Stimulated activated naive CD8-positive, alpha-beta T cell treated with anti-CD3 and anti-CD28 coated beads, Interleukin-15, amount 100 ng/mL, for 72 hours (primary cell): ENCODE data around the gene BDKRB1.

ENCODE experiments used
- ATAC-seq: fragments of 150-1000 bp; cut with Tn5 transposase; 2 replicates; pipeline ENCODE4 v1.10.0; 2021; ENCODE audit warnings: mild to moderate bottlenecking, moderate library complexity
- DNase-seq, 2 donors: peaks; one replicate each; pipeline ENCODE4 v3.0.0; 2021 to 2022
- H3K27ac Mint-ChIP-seq, 2 donors: one replicate each; pipeline ENCODE4 v1.8.0; 2022; ENCODE audit warnings: mild to moderate bottlenecking in 2 of 2, mixed read lengths in 2 of 2, moderate library complexity in 2 of 2
- H3K27me3 Mint-ChIP-seq: one replicate; pipeline ENCODE4 v1.8.0; 2022; ENCODE audit warnings: mixed read lengths
- H3K4me1 Mint-ChIP-seq: one replicate; pipeline ENCODE4 v1.8.0; 2022; ENCODE audit warnings: mild to moderate bottlenecking, mixed read lengths
- H3K4me3 Mint-ChIP-seq, 2 donors: one replicate each; pipeline ENCODE4 v1.8.0; 2022; ENCODE audit warnings: mild to moderate bottlenecking in 2 of 2, mixed read lengths in 2 of 2, moderate library complexity in 1 of 2
- H3K9me3 Mint-ChIP-seq, 2 donors: one replicate each; pipeline ENCODE4 v1.8.0; 2022; ENCODE audit warnings: mixed read lengths in 2 of 2

Gene BDKRB1

GRCh38 chr14:96264200-96264553 is 8.2 kb downstream of the BDKRB1 start:
- peaks cover 14% of the 10 kb centered on the region for H3K27me3 Mint-ChIP-seq
- no peak overlapping the region for H3K27ac Mint-ChIP-seq
- H3K4me1 Mint-ChIP-seq: no peaks in the 10 kb centered on the region
- no peaks in the 10 kb centered on the region for H3K9me3 Mint-ChIP-seq
- no peak overlapping the region for H3K4me3 Mint-ChIP-seq
- ATAC-seq: no peak
- no peak for DNase-seq

- Mint-ChIP-seq H3K27me3 (peaks cover 14% of the 10 kb centered on the region), H3K4me1 (no peaks in the 10 kb centered on the region), H3K9me3 (no peaks in the 10 kb centered on the region), H3K4me3 (no peak overlapping the region), H3K27ac (peak overlapping the region in 1 of 2 donors; percentile 21)
- DNase-seq: no peak
- no peak for ATAC-seq
These were observed 8.8 kb downstream of the BDKRB1 start for GRCh38 chr14:96264853-96265252.

- ATAC-seq: no peak
- Mint-ChIP-seq H3K27me3 (peaks cover 10% of the 10 kb centered on the region), H3K27ac (no peak overlapping the region), H3K4me1 (no peaks in the 10 kb centered on the region), H3K9me3 (no peaks in the 10 kb centered on the region), H3K4me3 (no peak overlapping the region)
- DNase-seq: no peak
These were observed 9.5 kb downstream of the BDKRB1 start for GRCh38 chr14:96265383-96266095.

GRCh38 chr14:96267336-96267735 is 11.3 kb downstream of the BDKRB1 start:
- Mint-ChIP-seq H3K4me1 (no peaks in the 10 kb centered on the region), H3K27me3 (no peaks in the 10 kb centered on the region), H3K9me3 (peaks cover 0 to 10% of the 10 kb centered on the region in 2 donors), H3K4me3 (no peak overlapping the region), H3K27ac (no peak overlapping the region)
- DNase-seq: no peak
- ATAC-seq: no peak

- H3K4me3 Mint-ChIP-seq: no peak overlapping the region
- no peaks in the 10 kb centered on the region for H3K4me1 Mint-ChIP-seq
- peaks cover 0 to 10% of the 10 kb centered on the region in 2 donors for H3K9me3 Mint-ChIP-seq
- ATAC-seq (no peak), DNase-seq (no peak)
- H3K27me3 Mint-ChIP-seq: no peaks in the 10 kb centered on the region
- no peak overlapping the region for H3K27ac Mint-ChIP-seq
These were observed 11.9 kb downstream of the BDKRB1 start for GRCh38 chr14:96267916-96268315.

- no peaks in the 10 kb centered on the region for H3K4me1 Mint-ChIP-seq
- no peak overlapping the region for H3K4me3 Mint-ChIP-seq
- peaks cover 0 to 10% of the 10 kb centered on the region in 2 donors for H3K9me3 Mint-ChIP-seq
- H3K27me3 Mint-ChIP-seq: no peaks in the 10 kb centered on the region
- DNase-seq (no peak), ATAC-seq (no peak)
- H3K27ac Mint-ChIP-seq: no peak overlapping the region
These were observed 12.7 kb downstream of the BDKRB1 start for GRCh38 chr14:96268431-96269358.

- H3K27ac Mint-ChIP-seq: peak overlapping the region in 1 of 2 donors; percentile 44
- peaks cover 0 to 10% of the 10 kb centered on the region in 2 donors for H3K9me3 Mint-ChIP-seq
- no peaks in the 10 kb centered on the region for H3K4me1 Mint-ChIP-seq
- DNase-seq (no peak), ATAC-seq (no peak)
- no peak overlapping the region for H3K4me3 Mint-ChIP-seq
- no peaks in the 10 kb centered on the region for H3K27me3 Mint-ChIP-seq
These were observed 13.3 kb downstream of the BDKRB1 start for GRCh38 chr14:96269359-96269710.

GRCh38 chr14:96270565-96271420 is 14.8 kb downstream of the BDKRB1 start:
- no peak overlapping the region for H3K4me3 Mint-ChIP-seq
- no peaks in the 10 kb centered on the region for H3K27me3 Mint-ChIP-seq
- DNase-seq: no peak
- no peak overlapping the region for H3K27ac Mint-ChIP-seq
- H3K9me3 Mint-ChIP-seq: peaks cover 0 to 10% of the 10 kb centered on the region in 2 donors
- no peak for ATAC-seq
- H3K4me1 Mint-ChIP-seq: peaks cover 4% of the 10 kb centered on the region

- H3K4me1 Mint-ChIP-seq: peaks cover 4% of the 10 kb centered on the region
- H3K27me3 Mint-ChIP-seq: no peaks in the 10 kb centered on the region
- H3K27ac Mint-ChIP-seq: no peak overlapping the region
- DNase-seq (no peak), ATAC-seq (no peak)
- no peak overlapping the region for H3K4me3 Mint-ChIP-seq
- peaks cover 0 to 10% of the 10 kb centered on the region in 2 donors for H3K9me3 Mint-ChIP-seq
These were observed 15.4 kb downstream of the BDKRB1 start for GRCh38 chr14:96271421-96271762.

- Mint-ChIP-seq H3K27ac (no peak overlapping the region), H3K4me1 (peaks cover 4% of the 10 kb centered on the region), H3K27me3 (no peaks in the 10 kb centered on the region), H3K4me3 (no peak overlapping the region), H3K9me3 (peaks cover 3 to 15% of the 10 kb centered on the region in 2 donors)
- ATAC-seq (no peak), DNase-seq (no peak)
These were observed 16.9 kb downstream of the BDKRB1 start for GRCh38 chr14:96272777-96273473.

GRCh38 chr14:96273629-96274028 is 17.6 kb downstream of the BDKRB1 start:
- Mint-ChIP-seq H3K4me3 (no peak overlapping the region), H3K27me3 (no peaks in the 10 kb centered on the region), H3K4me1 (peaks cover 4% of the 10 kb centered on the region), H3K27ac (no peak overlapping the region), H3K9me3 (peaks cover 4 to 20% of the 10 kb centered on the region in 2 donors)
- ATAC-seq (no peak), DNase-seq (no peak)

- DNase-seq (no peak), ATAC-seq (no peak)
- H3K9me3 Mint-ChIP-seq: peaks cover 4 to 25% of the 10 kb centered on the region in 2 donors
- no peak overlapping the region for H3K4me3 Mint-ChIP-seq
- no peaks in the 10 kb centered on the region for H3K27me3 Mint-ChIP-seq
- no peak overlapping the region for H3K27ac Mint-ChIP-seq
- H3K4me1 Mint-ChIP-seq: peaks cover 4% of the 10 kb centered on the region
These were observed 18.1 kb downstream of the BDKRB1 start for GRCh38 chr14:96274122-96274521.

GRCh38 chr14:96274543-96274942 is 18.5 kb downstream of the BDKRB1 start:
- ATAC-seq (no peak), DNase-seq (no peak)
- Mint-ChIP-seq H3K27me3 (no peaks in the 10 kb centered on the region), H3K27ac (no peak overlapping the region), H3K4me1 (peaks cover 4% of the 10 kb centered on the region), H3K9me3 (peaks cover 4 to 28% of the 10 kb centered on the region in 2 donors), H3K4me3 (no peak overlapping the region)

- ATAC-seq (peak; percentile 69), DNase-seq (peak; percentile 58 to 64)
These were observed 19.4 kb downstream of the BDKRB1 start for GRCh38 chr14:96275177-96276112.

More at GRCh38 chr14:96275177-96276112, 19.4 kb downstream of the BDKRB1 start:
- Mint-ChIP-seq H3K4me3 (no peak overlapping the region), H3K4me1 (peaks cover 4% of the 10 kb centered on the region), H3K27me3 (no peaks in the 10 kb centered on the region), H3K27ac (no peak overlapping the region), H3K9me3 (peaks cover 4 to 28% of the 10 kb centered on the region in 2 donors)
